ENCODE results near the gene SDCCAG8.
A peak's percentile ranks its signal among the peaks of the same experiment; 100 is the strongest.

The SDCCAG8 gene

GRCh38 chr1:243434594-243434993 lies 178.8 kb downstream of the SDCCAG8 start:
- H3K27ac Mint-ChIP-seq: no peak overlapping the region
- no peaks in the 10 kb centered on the region for H3K27me3 Mint-ChIP-seq (ENCODE audit: low read depth)
- H3K4me3 Mint-ChIP-seq: no peak overlapping the region
- no peaks in the 10 kb centered on the region for H3K9me3 Mint-ChIP-seq
- peaks cover 2% of the 10 kb centered on the region for H3K4me1 Mint-ChIP-seq (ENCODE audit: low read depth)
- H3K36me3 Mint-ChIP-seq (ENCODE audit: low read depth): peaks cover 7% of the 10 kb centered on the region

- Mint-ChIP-seq H3K36me3 (ENCODE audit: low read depth) (peaks cover 4% of the 10 kb centered on the region), H3K9me3 (no peaks in the 10 kb centered on the region), H3K27me3 (ENCODE audit: low read depth) (no peaks in the 10 kb centered on the region), H3K27ac (no peak overlapping the region), H3K4me3 (no peak overlapping the region), H3K4me1 (ENCODE audit: low read depth) (peaks cover 2% of the 10 kb centered on the region)
These were observed 180.0 kb downstream of the SDCCAG8 start for GRCh38 chr1:243435836-243436235.

GRCh38 chr1:243438146-243438545 lies 182.3 kb downstream of the SDCCAG8 start:
- H3K4me3 Mint-ChIP-seq: no peak overlapping the region
- H3K27ac Mint-ChIP-seq: no peak overlapping the region
- peaks cover 4% of the 10 kb centered on the region for H3K36me3 Mint-ChIP-seq (ENCODE audit: low read depth)
- H3K4me1 Mint-ChIP-seq (ENCODE audit: low read depth): peaks cover 4% of the 10 kb centered on the region
- no peaks in the 10 kb centered on the region for H3K9me3 Mint-ChIP-seq
- no peaks in the 10 kb centered on the region for H3K27me3 Mint-ChIP-seq (ENCODE audit: low read depth)

- no peak overlapping the region for H3K4me3 Mint-ChIP-seq
- H3K4me1 Mint-ChIP-seq (ENCODE audit: low read depth): peaks cover 4% of the 10 kb centered on the region
- H3K27me3 Mint-ChIP-seq (ENCODE audit: low read depth): no peaks in the 10 kb centered on the region
- peaks cover 4% of the 10 kb centered on the region for H3K36me3 Mint-ChIP-seq (ENCODE audit: low read depth)
- H3K9me3 Mint-ChIP-seq: no peaks in the 10 kb centered on the region
- H3K27ac Mint-ChIP-seq: no peak overlapping the region
These were observed 183.0 kb downstream of the SDCCAG8 start for GRCh38 chr1:243438815-243439214.

- Mint-ChIP-seq H3K36me3 (ENCODE audit: low read depth) (peaks cover 4% of the 10 kb centered on the region), H3K9me3 (no peaks in the 10 kb centered on the region), H3K4me3 (no peak overlapping the region), H3K27me3 (ENCODE audit: low read depth) (no peaks in the 10 kb centered on the region), H3K27ac (no peak overlapping the region), H3K4me1 (ENCODE audit: low read depth) (peaks cover 4% of the 10 kb centered on the region)
These were observed 184.6 kb downstream of the SDCCAG8 start for GRCh38 chr1:243440406-243440805.

- H3K27ac Mint-ChIP-seq: no peak overlapping the region
- no peaks in the 10 kb centered on the region for H3K9me3 Mint-ChIP-seq
- H3K36me3 Mint-ChIP-seq (ENCODE audit: low read depth): peaks cover 2% of the 10 kb centered on the region
- H3K27me3 Mint-ChIP-seq (ENCODE audit: low read depth): no peaks in the 10 kb centered on the region
- peaks cover 4% of the 10 kb centered on the region for H3K4me1 Mint-ChIP-seq (ENCODE audit: low read depth)
- H3K4me3 Mint-ChIP-seq: no peak overlapping the region
These were observed 185.8 kb downstream of the SDCCAG8 start for GRCh38 chr1:243441601-243442000.

- Mint-ChIP-seq H3K27me3 (ENCODE audit: low read depth) (no peaks in the 10 kb centered on the region), H3K9me3 (no peaks in the 10 kb centered on the region), H3K4me3 (no peak overlapping the region), H3K27ac (no peak overlapping the region), H3K36me3 (ENCODE audit: low read depth) (no peaks in the 10 kb centered on the region), H3K4me1 (ENCODE audit: low read depth) (peaks cover 16% of the 10 kb centered on the region)
These were observed 187.7 kb downstream of the SDCCAG8 start for GRCh38 chr1:243443557-243443956.

- Mint-ChIP-seq H3K4me3 (no peak overlapping the region), H3K27me3 (ENCODE audit: low read depth) (no peaks in the 10 kb centered on the region), H3K9me3 (no peaks in the 10 kb centered on the region)
These were observed 191.5 kb downstream of the SDCCAG8 start for GRCh38 chr1:243447347-243447746.

GRCh38 chr1:243447844-243448243 lies 192.0 kb downstream of the SDCCAG8 start:
- Mint-ChIP-seq H3K27ac (peak overlapping the region; percentile 59), H3K4me3 (no peak overlapping the region), H3K4me1 (ENCODE audit: low read depth) (peaks cover 15% of the 10 kb centered on the region), H3K36me3 (ENCODE audit: low read depth) (peaks cover 2% of the 10 kb centered on the region), H3K27me3 (ENCODE audit: low read depth) (no peaks in the 10 kb centered on the region), H3K9me3 (no peaks in the 10 kb centered on the region)

More at GRCh38 chr1:243447347-243447746, 191.5 kb downstream of the SDCCAG8 start:
- H3K27ac Mint-ChIP-seq: no peak overlapping the region
- peaks cover 2% of the 10 kb centered on the region for H3K36me3 Mint-ChIP-seq (ENCODE audit: low read depth)
- H3K4me1 Mint-ChIP-seq (ENCODE audit: low read depth): peaks cover 15% of the 10 kb centered on the region

- H3K4me1 Mint-ChIP-seq (ENCODE audit: low read depth): peaks cover 15% of the 10 kb centered on the region
- H3K36me3 Mint-ChIP-seq (ENCODE audit: low read depth): peaks cover 2% of the 10 kb centered on the region
- no peaks in the 10 kb centered on the region for H3K27me3 Mint-ChIP-seq (ENCODE audit: low read depth)
- no peak overlapping the region for H3K27ac Mint-ChIP-seq
- no peak overlapping the region for H3K4me3 Mint-ChIP-seq
- H3K9me3 Mint-ChIP-seq: no peaks in the 10 kb centered on the region
These were observed 193.5 kb downstream of the SDCCAG8 start for GRCh38 chr1:243449373-243449772.

- Mint-ChIP-seq H3K27ac (no peak overlapping the region), H3K9me3 (no peaks in the 10 kb centered on the region), H3K36me3 (ENCODE audit: low read depth) (peaks cover 2% of the 10 kb centered on the region), H3K4me3 (no peak overlapping the region), H3K27me3 (ENCODE audit: low read depth) (no peaks in the 10 kb centered on the region), H3K4me1 (ENCODE audit: low read depth) (peaks cover 15% of the 10 kb centered on the region)
These were observed 196.3 kb downstream of the SDCCAG8 start for GRCh38 chr1:243452092-243452491.

GRCh38 chr1:243454328-243454997 lies 198.6 kb downstream of the SDCCAG8 start:
- H3K4me3 Mint-ChIP-seq: no peak overlapping the region
- peaks cover 2% of the 10 kb centered on the region for H3K36me3 Mint-ChIP-seq (ENCODE audit: low read depth)
- H3K27me3 Mint-ChIP-seq (ENCODE audit: low read depth): no peaks in the 10 kb centered on the region
- no peak overlapping the region for H3K27ac Mint-ChIP-seq
- no peaks in the 10 kb centered on the region for H3K9me3 Mint-ChIP-seq
- peaks cover 9% of the 10 kb centered on the region for H3K4me1 Mint-ChIP-seq (ENCODE audit: low read depth)

- H3K27ac Mint-ChIP-seq: no peak overlapping the region
- peaks cover 9% of the 10 kb centered on the region for H3K4me1 Mint-ChIP-seq (ENCODE audit: low read depth)
- no peaks in the 10 kb centered on the region for H3K9me3 Mint-ChIP-seq
- H3K36me3 Mint-ChIP-seq (ENCODE audit: low read depth): peaks cover 2% of the 10 kb centered on the region
- no peak overlapping the region for H3K4me3 Mint-ChIP-seq
- no peaks in the 10 kb centered on the region for H3K27me3 Mint-ChIP-seq (ENCODE audit: low read depth)
These were observed 200.2 kb downstream of the SDCCAG8 start for GRCh38 chr1:243455760-243456651.

- Mint-ChIP-seq H3K9me3 (no peaks in the 10 kb centered on the region), H3K36me3 (ENCODE audit: low read depth) (peaks cover 2% of the 10 kb centered on the region), H3K4me1 (ENCODE audit: low read depth) (peaks cover 7% of the 10 kb centered on the region), H3K27me3 (ENCODE audit: low read depth) (no peaks in the 10 kb centered on the region), H3K4me3 (no peak overlapping the region), H3K27ac (no peak overlapping the region)
These were observed 201.6 kb downstream of the SDCCAG8 start for GRCh38 chr1:243457363-243457982.

GRCh38 chr1:243459059-243459458 lies 203.2 kb downstream of the SDCCAG8 start:
- Mint-ChIP-seq H3K9me3 (no peaks in the 10 kb centered on the region), H3K27me3 (ENCODE audit: low read depth) (no peaks in the 10 kb centered on the region), H3K4me1 (ENCODE audit: low read depth) (peaks cover 7% of the 10 kb centered on the region), H3K27ac (no peak overlapping the region), H3K36me3 (ENCODE audit: low read depth) (peaks cover 2% of the 10 kb centered on the region), H3K4me3 (no peak overlapping the region)
